ENCODE measurements around the gene ANKS1B. TPM values are rescaled to one million over a fixed set of nuclear protein-coding genes. Genes with fewer than 3 reads are reported as not detected.
A peak's percentile ranks its signal among the peaks of the same experiment; 100 is the strongest.
"Not testable (repeated sequence)": the region's sequence is repeated elsewhere in the genome, so short reads cannot be mapped to it uniquely, and the experiment has no call there.

ANKS1B gene
- total RNA-seq, 5 donors from 2014 or later (not counting 1 experiment from before 2014, with no cell fraction given) = 0.18 to 0.47 (median 0.19) TPM; not detected in 2

GRCh38 chr12:100017056-100017455 is 32.3 kb upstream of the ANKS1B start:
- no peaks in the 10 kb centered on the region for H3K4me1 Mint-ChIP-seq
- peaks cover 14% of the 10 kb centered on the region for H3K36me3 Mint-ChIP-seq
- ChIA-PET CTCF (no interaction called here), POLR2A (no interaction called here)
- Histone ChIP-seq H3K4me1 (ENCODE audit: control insufficient read depth in 1 of 2, extremely low read depth in 1 of 2, insufficient read depth in 2 of 2, low read length in 2 of 2) (no peaks in the 10 kb centered on the region), H3K4me3 (ENCODE audit: control insufficient read depth in 1 of 2, extremely low read depth in 1 of 2, low read length in 1 of 2) (no peak overlapping the region), H3K36me3 (ENCODE audit: control insufficient read depth in 2 of 2, extremely low read depth in 1 of 2, insufficient read depth in 1 of 2, low read length in 1 of 2) (no peaks in the 10 kb centered on the region), H3K27me3 (replicated peaks in 1 of 2; ENCODE audit: control insufficient read depth in 2 of 2, extremely low read depth in 1 of 2, insufficient read depth in 2 of 2, low read length in 1 of 2) (no peaks in the 10 kb centered on the region), H3K27ac (ENCODE audit: low read length) (no peak overlapping the region), H3K9me3 (no peaks in the 10 kb centered on the region)
- ATAC-seq (replicated peaks in 1 of 4) = no peak
- 79% methylated on average over 2 of the region's 3 CpGs for WGBS (ENCODE audit: insufficient coverage)
- no peak for DNase-seq
- H3K9me3 Mint-ChIP-seq = peaks cover 6 to 21% (median 11%) of the 10 kb centered on the region in 3 donors
- H3K27me3 Mint-ChIP-seq = no peaks in the 10 kb centered on the region
- no peak overlapping the region for H3K4me3 Mint-ChIP-seq
- no peak overlapping the region for H3K27ac Mint-ChIP-seq

GRCh38 chr12:100016304-100016703 is 31.6 kb upstream of the ANKS1B start:
- H3K36me3 ChIP-seq (ENCODE audit: control insufficient read depth in 2 of 2, extremely low read depth in 1 of 2, insufficient read depth in 1 of 2, low read length in 1 of 2); ATAC-seq (replicated peaks in 1 of 4); H3K4me3 ChIP-seq (ENCODE audit: control insufficient read depth in 1 of 2, extremely low read depth in 1 of 2, low read length in 1 of 2); H3K4me3 Mint-ChIP-seq; H3K9me3 ChIP-seq; H3K4me1 Mint-ChIP-seq; POLR2A ChIA-PET; DNase-seq; H3K27ac Mint-ChIP-seq; H3K4me1 ChIP-seq (ENCODE audit: control insufficient read depth in 1 of 2, extremely low read depth in 1 of 2, insufficient read depth in 2 of 2, low read length in 2 of 2); CTCF ChIA-PET; H3K27me3 ChIP-seq (replicated peaks in 1 of 2; ENCODE audit: control insufficient read depth in 2 of 2, extremely low read depth in 1 of 2, insufficient read depth in 2 of 2, low read length in 1 of 2); H3K27ac ChIP-seq (ENCODE audit: low read length); H3K27me3 Mint-ChIP-seq; H3K36me3 Mint-ChIP-seq: not testable (repeated sequence)
- WGBS (ENCODE audit: insufficient coverage) = no CpG with 5 or more reads among the region's 4 CpGs
- H3K9me3 Mint-ChIP-seq = peaks cover 0 to 13% (median 11%) of the 10 kb centered on the region in 3 donors

- DNase-seq; H3K27me3 Mint-ChIP-seq; H3K36me3 Mint-ChIP-seq; H3K27ac Mint-ChIP-seq; H3K9me3 Mint-ChIP-seq; H3K4me1 Mint-ChIP-seq; H3K4me3 ChIP-seq (ENCODE audit: control insufficient read depth in 1 of 2, extremely low read depth in 1 of 2, low read length in 1 of 2); H3K36me3 ChIP-seq (ENCODE audit: control insufficient read depth in 2 of 2, extremely low read depth in 1 of 2, insufficient read depth in 1 of 2, low read length in 1 of 2); CTCF ChIA-PET; H3K4me1 ChIP-seq (ENCODE audit: control insufficient read depth in 1 of 2, extremely low read depth in 1 of 2, insufficient read depth in 2 of 2, low read length in 2 of 2); H3K4me3 Mint-ChIP-seq; H3K27me3 ChIP-seq (replicated peaks in 1 of 2; ENCODE audit: control insufficient read depth in 2 of 2, extremely low read depth in 1 of 2, insufficient read depth in 2 of 2, low read length in 1 of 2); POLR2A ChIA-PET; H3K27ac ChIP-seq (ENCODE audit: low read length); H3K9me3 ChIP-seq; ATAC-seq (replicated peaks in 1 of 4): not testable (repeated sequence)
- WGBS (ENCODE audit: insufficient coverage) = 71% methylated on average over 8 of the region's 9 CpGs
Measured at GRCh38 chr12:100005846-100006245, 21.1 kb upstream of the ANKS1B start.

- no peak overlapping the region for H3K4me3 Mint-ChIP-seq
- H3K36me3 ChIP-seq (ENCODE audit: control insufficient read depth in 2 of 2, extremely low read depth in 1 of 2, insufficient read depth in 1 of 2, low read length in 1 of 2) = no peaks in the 10 kb centered on the region
- no peak overlapping the region for H3K27ac Mint-ChIP-seq
- DNase-seq (no peak), ATAC-seq (replicated peaks in 1 of 4) (no peak)
- H3K4me1 ChIP-seq (ENCODE audit: control insufficient read depth in 1 of 2, extremely low read depth in 1 of 2, insufficient read depth in 2 of 2, low read length in 2 of 2) = no peaks in the 10 kb centered on the region
- no peak overlapping the region for H3K4me3 ChIP-seq (ENCODE audit: control insufficient read depth in 1 of 2, extremely low read depth in 1 of 2, low read length in 1 of 2)
- peaks cover 8 to 28% (median 10%) of the 10 kb centered on the region in 3 donors for H3K9me3 Mint-ChIP-seq
- CTCF ChIA-PET = no interaction called here
- no peaks in the 10 kb centered on the region for H3K9me3 ChIP-seq
- no peaks in the 10 kb centered on the region for H3K27me3 Mint-ChIP-seq
- no peaks in the 10 kb centered on the region for H3K27me3 ChIP-seq (replicated peaks in 1 of 2; ENCODE audit: control insufficient read depth in 2 of 2, extremely low read depth in 1 of 2, insufficient read depth in 2 of 2, low read length in 1 of 2)
- H3K4me1 Mint-ChIP-seq = no peaks in the 10 kb centered on the region
- POLR2A ChIA-PET = no interaction called here
- no peaks in the 10 kb centered on the region for H3K36me3 Mint-ChIP-seq
- no peak overlapping the region for H3K27ac ChIP-seq (ENCODE audit: low read length)
- WGBS (ENCODE audit: insufficient coverage) = no CpG with 5 or more reads among the region's 1 CpG
Measured at GRCh38 chr12:99997806-99998205, 13.1 kb upstream of the ANKS1B start.

GRCh38 chr12:99996095-99996494 is 11.4 kb upstream of the ANKS1B start:
- no peaks in the 10 kb centered on the region for H3K4me1 ChIP-seq (ENCODE audit: control insufficient read depth in 1 of 2, extremely low read depth in 1 of 2, insufficient read depth in 2 of 2, low read length in 2 of 2)
- POLR2A ChIA-PET = no interaction called here
- H3K27ac Mint-ChIP-seq = no peak overlapping the region
- no peak overlapping the region for H3K27ac ChIP-seq (ENCODE audit: low read length)
- H3K36me3 Mint-ChIP-seq = no peaks in the 10 kb centered on the region
- no peaks in the 10 kb centered on the region for H3K4me1 Mint-ChIP-seq
- H3K9me3 ChIP-seq = no peaks in the 10 kb centered on the region
- ATAC-seq (replicated peaks in 1 of 4) (no peak), DNase-seq (no peak)
- CTCF ChIA-PET = no interaction called here
- 89% methylated on average over 3 of the region's 6 CpGs for WGBS (ENCODE audit: insufficient coverage)
- H3K4me3 ChIP-seq (ENCODE audit: control insufficient read depth in 1 of 2, extremely low read depth in 1 of 2, low read length in 1 of 2) = no peak overlapping the region
- no peak overlapping the region for H3K4me3 Mint-ChIP-seq
- peaks cover 0 to 6% of the 10 kb centered on the region in 2 donors for H3K27me3 Mint-ChIP-seq
- no peaks in the 10 kb centered on the region for H3K36me3 ChIP-seq (ENCODE audit: control insufficient read depth in 2 of 2, extremely low read depth in 1 of 2, insufficient read depth in 1 of 2, low read length in 1 of 2)
- peaks cover 10 to 28% (median 12%) of the 10 kb centered on the region in 3 donors for H3K9me3 Mint-ChIP-seq
- no peaks in the 10 kb centered on the region for H3K27me3 ChIP-seq (replicated peaks in 1 of 2; ENCODE audit: control insufficient read depth in 2 of 2, extremely low read depth in 1 of 2, insufficient read depth in 2 of 2, low read length in 1 of 2)

- no peak for DNase-seq
- Histone ChIP-seq H3K27me3 (replicated peaks in 1 of 2; ENCODE audit: control insufficient read depth in 2 of 2, extremely low read depth in 1 of 2, insufficient read depth in 2 of 2, low read length in 1 of 2) (peaks cover 12 to 14% of the 10 kb centered on the region in 2 experiments), H3K4me1 (ENCODE audit: control insufficient read depth in 1 of 2, extremely low read depth in 1 of 2, insufficient read depth in 2 of 2, low read length in 2 of 2) (peaks cover 0 to 4% of the 10 kb centered on the region in 2 experiments), H3K4me3 (ENCODE audit: control insufficient read depth in 1 of 2, extremely low read depth in 1 of 2, low read length in 1 of 2) (no peak overlapping the region), H3K27ac (ENCODE audit: low read length) (no peak overlapping the region), H3K9me3 (no peaks in the 10 kb centered on the region), H3K36me3 (ENCODE audit: control insufficient read depth in 2 of 2, extremely low read depth in 1 of 2, insufficient read depth in 1 of 2, low read length in 1 of 2) (no peaks in the 10 kb centered on the region)
- H3K9me3 Mint-ChIP-seq = no peaks in the 10 kb centered on the region
- H3K4me3 Mint-ChIP-seq = peak overlapping the region; percentile 28 to 66 (median 31)
- no CpG with 5 or more reads among the region's 3 CpGs for WGBS (ENCODE audit: insufficient coverage)
- H3K27me3 Mint-ChIP-seq = peaks cover 41 to 48% of the 10 kb centered on the region in 2 donors
- H3K4me1 Mint-ChIP-seq = peaks cover 12 to 14% (median 12%) of the 10 kb centered on the region in 3 donors
- ChIA-PET CTCF (no interaction called here), POLR2A (no interaction called here)
- ATAC-seq (replicated peaks in 1 of 4) = no peak
- no peak overlapping the region for H3K27ac Mint-ChIP-seq
- H3K36me3 Mint-ChIP-seq = no peaks in the 10 kb centered on the region
Measured at GRCh38 chr12:99985631-99986030, 895 bp upstream of the ANKS1B start.

- no CpG with 5 or more reads among the region's 10 CpGs for whole genome bisulfite sequencing (ENCODE audit: insufficient coverage)
- peaks cover 12 to 14% of the 10 kb centered on the region in 2 experiments for H3K27me3 ChIP-seq (replicated peaks in 1 of 2; ENCODE audit: control insufficient read depth in 2 of 2, extremely low read depth in 1 of 2, insufficient read depth in 2 of 2, low read length in 1 of 2)
- no peaks in the 10 kb centered on the region for H3K36me3 ChIP-seq (ENCODE audit: control insufficient read depth in 2 of 2, extremely low read depth in 1 of 2, insufficient read depth in 1 of 2, low read length in 1 of 2)
- no peak overlapping the region for H3K27ac Mint-ChIP-seq
- no peaks in the 10 kb centered on the region for H3K9me3 Mint-ChIP-seq
- peaks cover 12 to 14% (median 12%) of the 10 kb centered on the region in 3 donors for H3K4me1 Mint-ChIP-seq
- DNase-seq (no peak), ATAC-seq (replicated peaks in 1 of 4) (no peak)
- H3K4me3 ChIP-seq (ENCODE audit: control insufficient read depth in 1 of 2, extremely low read depth in 1 of 2, low read length in 1 of 2) = peak overlapping the region in 1 of 2 donors; percentile 55
- CTCF ChIA-PET = no interaction called here
- H3K4me3 Mint-ChIP-seq = peak overlapping the region; percentile 28 to 66 (median 31)
- H3K27ac ChIP-seq (ENCODE audit: low read length) = no peak overlapping the region
- no peaks in the 10 kb centered on the region for H3K36me3 Mint-ChIP-seq
- H3K27me3 Mint-ChIP-seq = peaks cover 45 to 52% of the 10 kb centered on the region in 2 donors
- POLR2A ChIA-PET = no interaction called here
- H3K4me1 ChIP-seq (ENCODE audit: control insufficient read depth in 1 of 2, extremely low read depth in 1 of 2, insufficient read depth in 2 of 2, low read length in 2 of 2) = peaks cover 0 to 4% of the 10 kb centered on the region in 2 experiments
- H3K9me3 ChIP-seq = no peaks in the 10 kb centered on the region
Measured at GRCh38 chr12:99985129-99985570, 414 bp upstream of the ANKS1B start.
